Measurements from ENCODE around the gene TRAPPC6A.

DNA sequence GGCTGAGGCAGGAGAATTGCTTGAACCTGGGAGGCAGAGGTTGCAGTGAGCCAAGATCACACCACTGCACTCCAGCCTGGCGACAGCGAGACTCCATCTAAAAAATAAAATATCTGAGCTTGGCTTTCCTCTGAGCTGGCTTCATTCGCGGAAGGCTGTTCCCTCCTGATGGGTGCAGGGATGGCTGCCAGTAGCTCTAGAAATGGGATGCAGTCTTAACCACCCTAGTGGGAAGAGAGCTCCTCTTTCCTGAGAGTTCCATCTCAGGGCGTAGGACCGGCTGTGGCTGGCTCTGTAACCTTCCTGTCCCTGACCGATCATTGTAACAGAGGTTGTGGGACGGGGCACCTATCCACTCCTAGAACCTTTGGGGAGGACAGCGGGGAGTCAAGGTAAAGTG, 52.7 kb downstream of the TRAPPC6A start:
- TF ChIP-seq SP1 (IDR thresholded peaks at IDR 0.05) (no peak), LEF1 (IDR thresholded peaks at IDR 0.05; ENCODE audit: borderline replicate concordance) (no peak), FOXA1 (IDR thresholded peaks at IDR 0.05) (no peak), HDGF (IDR thresholded peaks at IDR 0.05; ENCODE audit: borderline replicate concordance) (no peak), FOXK2 (IDR thresholded peaks at IDR 0.05) (no peak), SUZ12 (IDR thresholded peaks at IDR 0.05) (no peak), TARDBP (IDR thresholded peaks at IDR 0.05) (no peak), ARNT (IDR thresholded peaks at IDR 0.05) (no peak), NFRKB (IDR thresholded peaks at IDR 0.05) (no peak), FOXM1 (IDR thresholded peaks at IDR 0.05; ENCODE audit: borderline replicate concordance) (no peak), ZNF384 (IDR thresholded peaks at IDR 0.05) (no peak), L3MBTL2 (conservative IDR thresholded peaks at IDR 0.05) (no peak), BHLHE40 (IDR thresholded peaks at IDR 0.05; ENCODE audit: borderline replicate concordance) (no peak), ELF4 (IDR thresholded peaks at IDR 0.05) (no peak)
